Measurements from ENCODE around the gene TCERG1L.
"Not testable (repeated sequence)": the region's sequence is repeated elsewhere in the genome, so short reads cannot be mapped to it uniquely, and the experiment has no call there.

TCERG1L gene

DNA sequence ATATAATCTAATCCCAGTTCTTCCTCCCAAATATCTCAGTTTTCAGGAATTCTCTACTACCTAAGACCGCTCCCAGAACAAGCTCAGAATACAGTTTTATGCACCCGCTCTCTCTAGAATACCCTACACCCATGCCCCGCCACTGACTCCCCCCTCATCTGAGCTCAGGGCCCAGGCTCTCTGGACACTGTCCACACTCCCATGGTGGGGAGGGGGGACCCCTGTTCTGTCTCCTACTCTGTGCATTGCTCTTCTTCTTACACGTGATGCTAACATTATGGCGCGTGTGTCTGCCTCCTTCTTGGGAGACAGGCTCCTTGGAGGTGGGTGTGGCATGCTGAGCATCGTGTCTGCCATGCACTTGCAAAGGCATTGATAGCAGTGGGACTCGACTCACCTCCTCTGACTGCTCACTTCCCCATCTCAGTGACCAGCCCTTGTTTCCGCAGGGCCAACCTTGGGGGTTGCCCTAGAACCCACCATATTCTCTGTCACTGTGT, 127.9 kb downstream of the TCERG1L start:
- no peak for DNase-seq

DNA sequence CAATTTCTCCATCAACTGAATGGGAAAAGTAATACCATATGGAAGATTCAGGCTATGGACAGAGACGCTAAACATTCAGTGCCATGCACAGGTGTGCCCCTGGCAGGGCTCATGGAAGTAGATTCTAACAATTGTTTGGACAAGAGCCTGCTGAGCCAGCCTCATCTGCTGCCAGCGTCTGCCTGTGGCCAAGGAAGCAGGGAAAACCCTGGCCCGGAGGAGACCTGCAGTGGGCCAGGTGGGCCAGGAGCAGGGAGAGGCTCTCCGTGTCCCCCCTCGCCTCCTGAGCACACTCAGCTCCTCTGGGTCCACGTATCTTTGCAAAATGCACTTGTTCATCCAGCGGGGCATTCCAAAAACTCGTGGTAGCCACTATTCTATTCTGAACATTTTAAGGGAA, 130.1 kb downstream of the TCERG1L start:
- no peak for DNase-seq

DNA sequence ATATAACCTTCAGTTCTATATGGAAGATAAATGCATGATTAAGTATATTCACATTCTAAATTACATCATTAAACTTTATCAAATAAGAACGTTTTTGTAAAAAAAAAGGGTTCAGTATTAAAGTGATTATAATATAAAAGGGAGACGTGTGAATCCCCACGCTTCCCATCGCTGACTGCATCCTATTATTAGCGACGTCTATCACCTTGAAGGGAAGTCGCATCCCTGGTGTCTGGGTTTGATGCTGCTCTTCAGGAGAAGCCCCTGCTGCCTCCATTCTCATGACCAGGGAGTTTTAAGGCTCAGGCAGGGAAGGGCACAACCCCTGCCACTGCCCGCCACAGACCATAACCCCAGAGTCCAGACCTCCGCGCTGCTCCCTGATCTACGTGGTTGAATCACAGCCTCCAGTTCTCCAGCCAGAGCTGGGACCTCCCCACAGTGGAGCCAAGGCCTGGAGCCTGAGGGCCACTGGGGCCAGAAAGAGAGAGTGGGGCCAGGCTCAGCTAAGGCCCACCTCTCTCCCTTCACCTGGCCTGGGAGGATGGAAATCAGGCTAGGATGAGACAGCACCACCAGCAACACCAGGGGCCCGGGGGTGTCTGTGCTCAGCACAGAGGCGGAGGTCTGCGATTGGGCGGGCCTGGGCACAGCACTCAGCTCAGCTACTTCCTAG, 130.6 kb downstream of the TCERG1L start:
- no peak for DNase-seq

DNA sequence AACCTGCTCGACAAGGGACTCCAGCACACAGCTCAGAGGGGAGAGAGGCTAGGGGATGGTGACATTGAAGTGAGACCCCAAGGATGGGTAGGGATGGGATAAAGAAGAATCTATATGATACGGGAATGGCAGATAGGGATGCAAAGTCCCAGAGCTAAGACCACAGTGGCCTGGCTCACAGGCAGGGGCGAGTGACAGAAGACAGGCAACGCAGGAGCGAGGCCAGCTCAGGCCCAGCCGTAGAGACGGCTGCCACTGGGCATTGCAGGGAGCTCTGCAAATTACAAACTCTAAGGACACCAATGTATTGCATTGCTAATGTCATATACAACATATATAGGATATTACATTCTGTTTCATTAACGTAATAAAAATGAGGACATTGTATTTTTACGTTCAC, 131.4 kb downstream of the TCERG1L start:
- no peak for DNase-seq

DNA sequence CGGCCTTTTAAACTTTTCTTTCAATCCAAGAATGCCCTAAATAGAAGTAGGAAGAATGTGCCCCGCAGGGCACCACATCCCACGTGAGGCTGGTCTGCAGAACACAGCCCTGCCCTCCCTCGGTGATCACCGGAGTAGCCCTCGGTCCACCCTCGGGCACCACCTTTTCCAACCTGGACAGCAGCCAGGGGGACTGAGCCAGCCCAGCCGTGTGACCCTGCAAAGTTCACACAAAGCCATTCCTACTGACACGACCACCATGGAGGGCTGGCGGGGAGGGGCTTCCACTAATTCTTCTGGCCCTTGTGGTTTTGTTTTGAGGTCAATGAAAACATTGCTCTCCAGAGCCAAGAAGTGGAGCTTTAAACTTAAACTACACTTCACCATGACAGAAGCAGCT, 132.2 kb downstream of the TCERG1L start:
- no peak for DNase-seq

DNA sequence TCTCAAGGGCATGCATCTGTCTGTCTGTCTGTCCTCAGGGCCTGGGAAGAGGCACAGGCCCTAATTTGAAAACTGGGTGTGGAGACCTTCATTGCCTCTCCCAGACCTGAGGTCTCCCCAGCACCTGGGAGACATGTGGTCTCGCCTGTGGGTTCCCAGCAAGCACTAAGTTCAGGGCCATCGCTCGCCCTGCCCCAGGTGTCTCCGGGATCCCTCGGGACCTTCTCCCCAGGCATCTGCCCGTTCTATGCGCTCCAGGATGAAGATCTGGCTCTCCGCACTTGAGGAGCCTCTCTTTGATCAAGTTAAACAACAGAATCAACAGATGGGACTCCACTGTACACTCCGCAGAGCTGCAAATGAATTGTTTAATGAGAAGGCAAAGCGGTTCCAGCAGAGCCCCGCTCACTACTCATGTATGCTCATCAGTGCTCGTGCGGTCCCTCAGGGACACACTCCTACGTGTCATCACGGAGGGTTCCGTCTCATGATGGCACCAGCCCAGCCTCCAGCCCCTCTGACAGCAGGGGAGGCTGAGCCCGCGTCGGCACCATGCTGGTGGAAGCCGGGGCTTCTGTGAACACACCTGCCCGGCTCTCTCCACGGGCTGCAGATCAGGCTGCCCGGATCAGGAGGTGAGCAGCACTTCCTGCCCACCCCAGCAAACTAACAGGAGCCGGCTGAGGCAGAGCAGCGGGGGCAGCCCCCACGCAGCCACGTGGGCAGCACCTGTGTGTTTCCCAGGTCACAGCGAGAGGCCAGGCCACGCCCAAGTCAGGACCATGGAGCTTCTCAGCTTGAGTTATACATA, 132.8 kb downstream of the TCERG1L start:
- DNase-seq, result no peak

DNA sequence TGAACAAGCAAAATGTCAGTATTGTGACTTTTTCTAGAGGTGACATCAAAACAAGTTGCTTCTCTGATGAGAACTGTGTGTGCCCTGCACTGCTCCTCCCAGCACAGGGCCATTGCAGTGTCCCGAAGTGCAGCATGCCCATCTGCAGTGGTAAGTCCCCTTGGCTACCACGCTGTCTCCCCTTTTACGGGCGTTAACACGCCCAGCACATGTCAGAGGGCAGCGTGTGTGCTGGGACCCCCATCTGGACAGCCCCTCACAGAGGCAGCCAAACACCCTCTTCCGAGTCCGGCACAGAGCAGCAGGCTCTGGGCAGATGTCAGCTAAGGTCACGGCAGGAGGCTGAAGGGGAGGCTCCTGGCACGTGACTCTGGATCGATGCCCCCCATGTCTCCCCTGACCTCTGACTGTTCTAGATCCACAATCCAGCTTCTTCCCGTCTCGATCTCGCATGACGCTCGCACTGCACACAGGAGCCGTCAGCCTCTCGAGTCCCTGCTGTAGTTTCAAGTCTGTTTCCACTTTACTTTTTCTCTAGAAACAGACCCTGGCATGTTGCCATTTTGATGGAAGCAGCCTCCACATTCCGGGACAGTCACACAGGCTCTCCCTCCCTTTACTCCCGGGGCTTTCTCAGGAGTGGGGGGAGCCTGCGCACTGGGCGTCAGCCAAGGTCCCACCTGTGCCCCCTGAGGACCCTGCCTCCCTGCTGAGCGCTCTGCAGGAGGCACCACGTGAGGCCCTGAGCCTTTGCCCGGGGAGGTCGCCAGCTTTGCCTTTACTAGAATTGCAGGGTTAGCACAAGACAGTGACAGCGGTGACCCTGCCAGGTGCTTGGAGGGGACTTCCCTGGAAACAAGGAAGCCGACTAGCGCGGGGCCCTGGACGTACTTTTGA, 133.8 kb downstream of the TCERG1L start:
- DNase-seq, result no peak

DNA sequence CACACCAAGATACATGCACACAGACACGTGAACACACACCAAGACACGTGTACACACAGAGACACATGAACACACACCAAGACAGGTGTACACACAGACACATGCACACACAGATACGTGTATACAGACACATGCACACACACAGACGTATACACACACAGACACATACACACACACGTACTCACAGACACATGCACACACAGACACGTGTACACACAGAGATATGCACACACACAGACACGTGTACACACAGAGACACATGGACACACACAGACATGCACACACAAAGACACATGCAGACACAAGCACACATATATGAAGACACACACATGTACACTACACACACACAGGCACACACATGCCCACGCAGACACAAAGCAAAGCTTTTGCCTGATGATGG, 134.6 kb downstream of the TCERG1L start:
- no peak for DNase-seq

DNA sequence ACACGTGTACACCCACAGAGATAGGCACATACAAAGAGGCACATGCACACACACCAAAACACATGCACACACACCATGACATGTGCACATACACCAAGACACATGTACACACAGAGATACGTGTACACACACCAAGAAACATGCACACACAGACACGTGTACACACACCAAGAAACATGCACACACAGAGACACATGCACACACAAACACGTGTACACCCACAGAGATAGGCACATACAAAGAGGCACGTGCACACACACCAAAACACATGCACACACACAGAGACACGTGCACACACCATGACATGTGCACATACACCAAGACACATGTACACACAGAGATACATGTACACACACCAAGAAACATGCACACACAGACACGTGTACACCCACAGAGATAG, 135.2 kb downstream of the TCERG1L start:
- DNase-seq, result not testable (repeated sequence)

DNA sequence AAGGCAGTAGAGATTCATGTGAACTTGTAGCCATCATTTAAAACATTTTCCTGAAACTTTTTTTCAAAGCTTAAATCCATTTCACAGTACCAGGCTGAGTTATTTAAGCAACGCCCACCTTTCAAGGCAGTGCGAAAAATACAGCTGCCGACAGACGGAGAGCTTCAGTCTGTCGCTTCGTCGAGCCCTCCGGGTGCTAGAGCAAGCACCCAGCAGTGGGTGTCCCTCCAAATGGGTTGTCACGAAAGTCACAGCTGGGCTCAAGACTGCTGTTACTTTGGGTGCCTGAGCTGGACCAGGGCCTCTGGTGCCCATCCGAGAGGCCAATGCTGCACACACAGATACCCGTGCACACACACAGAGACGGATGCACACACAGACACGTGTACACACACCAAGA, 135.6 kb downstream of the TCERG1L start:
- DNase-seq, result no peak

DNA sequence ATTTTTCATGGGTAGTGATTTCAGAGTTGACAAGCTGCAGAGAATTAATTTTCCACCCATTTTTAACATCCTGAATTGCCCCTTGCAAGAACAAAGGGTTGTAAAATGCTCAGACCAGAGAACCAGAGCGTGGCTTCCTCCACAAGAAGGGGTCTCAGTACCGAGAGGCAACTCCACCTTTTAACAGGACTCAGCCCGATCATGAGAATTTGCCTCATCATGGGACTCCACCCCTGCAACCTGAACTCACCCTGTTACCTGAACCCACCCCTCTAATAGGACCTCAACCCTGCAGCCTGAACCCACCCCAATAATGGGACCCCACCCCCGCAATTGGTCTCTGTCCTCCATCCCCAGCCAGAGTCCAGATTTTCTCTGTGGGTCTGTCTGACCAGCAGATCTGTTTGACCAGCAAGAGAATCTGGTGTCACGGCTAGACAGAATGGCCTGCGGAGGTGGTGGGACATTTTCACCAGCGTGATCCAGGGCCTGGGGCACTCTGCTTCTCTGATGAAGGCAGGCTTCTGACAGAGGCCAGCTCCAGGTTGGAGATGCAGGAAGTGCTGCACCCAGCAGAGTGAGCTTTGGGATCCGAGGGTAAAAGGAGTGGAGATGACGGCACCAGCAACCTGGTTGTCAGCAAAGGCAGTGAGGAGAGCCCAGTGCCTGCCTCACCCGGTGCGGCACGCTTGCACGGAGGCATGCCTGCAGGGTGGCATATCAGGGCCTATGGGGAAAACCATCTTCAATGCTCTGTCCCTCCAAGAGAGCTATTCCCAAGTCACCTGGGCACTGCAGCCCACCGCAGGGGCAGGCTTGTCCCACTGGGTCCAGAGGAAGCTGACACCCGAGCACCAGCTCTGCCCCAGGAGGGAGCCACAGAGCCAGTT, 136.6 kb downstream of the TCERG1L start:
- DNase-seq, result no peak

DNA sequence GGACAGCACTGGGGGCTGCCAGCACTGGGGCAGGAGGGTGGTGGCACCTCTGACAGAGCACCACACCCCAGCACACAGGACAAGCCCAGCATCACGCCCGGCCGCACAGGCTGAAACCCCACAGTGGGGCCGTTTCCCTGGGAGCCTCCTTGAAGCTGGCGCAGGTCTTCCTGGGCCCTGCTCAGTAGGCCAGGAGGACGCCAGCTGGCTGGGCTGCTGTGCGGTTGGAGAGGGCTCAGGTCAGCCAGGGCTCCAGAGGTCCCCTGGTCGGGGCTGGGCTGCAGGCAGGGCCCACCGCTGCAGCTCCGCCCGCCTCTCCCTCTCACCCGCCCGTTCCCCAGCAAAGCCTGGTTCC, 137.3 kb downstream of the TCERG1L start:
- DNase-seq, result no peak

DNA sequence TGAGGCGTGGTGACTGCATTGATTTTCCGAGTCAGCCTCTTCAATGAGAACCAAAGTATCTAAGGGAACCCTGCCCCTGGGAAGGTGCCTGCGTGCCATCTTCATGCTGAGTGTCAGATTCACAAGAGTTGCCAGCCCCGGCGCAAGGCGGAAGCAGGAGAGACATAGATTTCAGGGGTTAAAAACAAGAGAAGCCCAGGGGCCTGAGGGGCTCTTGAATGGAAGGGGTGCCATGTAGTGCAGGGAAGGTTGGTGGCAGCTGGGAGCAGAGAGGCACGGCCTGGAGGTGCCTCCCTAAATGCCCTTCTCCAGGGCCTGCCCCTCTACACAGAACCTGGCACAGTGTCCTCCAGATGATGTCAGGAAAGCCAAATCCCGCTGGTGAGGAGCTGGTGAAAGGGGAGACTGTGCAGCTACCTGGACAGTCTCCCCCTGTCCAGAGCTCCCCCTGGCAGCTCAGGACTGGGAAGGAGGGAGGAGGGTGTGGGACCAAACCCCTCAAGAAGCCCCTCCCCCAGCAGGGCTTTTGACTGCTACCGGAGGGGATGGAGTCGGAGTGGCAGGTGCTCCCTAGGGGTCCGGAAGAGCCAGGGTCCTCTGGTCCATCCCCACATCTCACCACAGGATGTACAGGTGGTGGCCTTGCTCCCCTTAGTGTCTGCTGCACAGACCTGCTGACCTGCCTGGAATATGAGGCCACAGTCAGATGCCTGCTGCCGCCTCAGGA, 137.9 kb downstream of the TCERG1L start:
- DNase-seq, result no peak

DNA sequence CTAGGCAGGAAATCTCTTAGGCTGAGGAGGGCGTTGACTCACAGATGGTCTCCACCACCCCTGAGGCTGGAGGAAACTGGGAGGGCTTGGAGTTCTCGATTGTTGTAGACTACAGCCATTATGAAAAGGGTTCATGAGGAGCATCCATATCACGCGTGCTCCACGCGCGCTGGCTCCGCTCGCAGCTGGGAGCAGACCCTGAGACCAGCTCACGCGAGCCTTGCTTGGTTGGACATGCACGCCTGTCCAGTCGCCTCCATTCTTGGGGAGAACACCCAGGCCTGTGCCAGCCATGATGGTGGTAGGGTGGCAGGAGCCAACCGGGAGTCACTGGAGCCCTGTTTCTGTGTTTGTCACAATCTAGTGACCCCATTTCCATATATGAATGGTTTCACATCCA, 139.1 kb downstream of the TCERG1L start:
- DNase-seq, result no peak

DNA sequence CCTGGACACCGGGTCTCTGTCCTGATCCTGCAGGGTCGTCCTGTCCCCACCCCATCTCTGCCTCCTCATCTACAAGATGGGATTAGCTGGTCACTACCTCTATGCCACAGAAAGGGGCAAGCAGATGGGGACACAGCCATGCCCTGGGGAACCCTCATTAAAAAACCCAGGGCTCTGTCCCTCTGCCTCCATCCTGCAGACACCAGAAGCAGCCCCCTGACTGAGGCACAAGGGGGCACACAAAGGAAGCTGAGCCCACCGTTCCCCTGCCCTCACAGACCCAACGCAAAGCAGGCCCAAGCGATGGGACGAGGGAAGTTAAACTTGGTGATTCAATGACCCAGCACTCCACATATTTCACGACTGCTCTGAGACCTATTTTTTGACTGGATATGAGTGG, 142.4 kb downstream of the TCERG1L start:
- DNase-seq, result no peak

DNA sequence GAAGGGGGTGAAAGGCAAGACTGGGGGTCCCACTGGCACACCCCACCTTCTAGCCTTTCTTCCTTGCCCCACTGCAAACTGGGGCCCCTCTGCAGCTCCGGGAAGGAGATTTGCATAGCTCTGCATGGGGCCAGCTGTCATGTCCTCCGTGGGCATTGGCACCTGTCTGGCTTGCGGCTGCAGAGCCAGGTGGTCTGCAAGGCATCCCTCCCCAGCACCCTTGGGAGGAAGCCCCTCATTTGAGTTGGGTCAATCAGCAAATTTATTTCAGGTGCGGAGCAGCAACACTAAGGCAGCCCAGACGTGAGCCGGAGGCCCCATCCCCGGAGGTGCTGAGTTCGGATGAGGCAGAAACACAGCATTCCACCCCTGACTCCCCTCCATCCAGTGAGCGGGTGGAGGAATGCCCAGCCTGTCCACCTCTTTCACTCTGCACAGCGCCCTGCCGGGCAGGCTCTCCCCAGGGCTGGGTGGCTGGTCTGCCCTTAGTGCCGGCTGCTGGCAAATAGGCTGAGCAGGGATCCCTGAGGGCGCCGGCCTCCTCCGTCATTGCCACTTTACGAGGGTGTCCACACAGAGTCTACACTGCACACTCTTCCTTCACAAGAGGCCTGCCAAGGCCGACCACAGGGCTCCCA, 143.2 kb downstream of the TCERG1L start:
- no peak for DNase-seq

DNA sequence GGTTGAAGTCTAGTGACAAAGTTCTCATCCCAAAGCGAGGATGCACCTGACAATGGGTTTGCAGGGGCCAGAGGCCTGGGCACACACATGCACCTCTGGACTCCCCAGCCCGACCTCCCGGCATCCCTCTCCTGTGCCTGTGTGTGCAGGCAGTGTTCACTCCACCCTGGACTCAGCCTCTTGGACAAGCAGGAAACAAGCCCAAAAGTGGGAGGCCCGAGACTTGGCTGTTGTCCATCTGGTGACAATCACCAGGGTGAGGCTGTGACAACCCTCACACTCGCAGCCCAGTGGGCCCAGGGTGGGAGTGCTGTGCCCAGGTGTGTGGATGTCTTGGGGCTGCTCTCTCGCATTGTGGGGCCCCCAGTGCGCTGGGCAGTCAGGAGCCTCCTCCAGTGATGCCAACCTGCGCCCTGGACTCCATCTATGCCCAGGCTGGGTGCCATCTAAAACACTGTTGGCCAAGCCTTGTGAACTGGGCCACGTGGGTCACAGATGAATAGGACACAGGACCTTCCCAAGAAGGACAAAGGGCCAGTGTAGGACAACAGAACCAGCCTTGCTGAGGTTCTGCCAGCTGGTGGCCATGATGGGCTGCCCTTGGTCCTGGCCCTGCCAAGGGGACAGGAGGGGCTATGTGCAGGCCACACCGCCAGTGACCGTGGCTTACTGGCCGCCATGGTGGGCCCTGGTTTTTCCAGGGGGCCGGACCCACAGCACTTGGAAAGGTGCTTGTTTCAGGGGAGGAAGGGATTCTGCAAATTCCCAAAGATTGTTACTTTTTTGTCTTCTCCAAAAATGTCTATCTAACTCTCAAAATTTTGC, 144.3 kb downstream of the TCERG1L start:
- DNase-seq, result no peak

DNA sequence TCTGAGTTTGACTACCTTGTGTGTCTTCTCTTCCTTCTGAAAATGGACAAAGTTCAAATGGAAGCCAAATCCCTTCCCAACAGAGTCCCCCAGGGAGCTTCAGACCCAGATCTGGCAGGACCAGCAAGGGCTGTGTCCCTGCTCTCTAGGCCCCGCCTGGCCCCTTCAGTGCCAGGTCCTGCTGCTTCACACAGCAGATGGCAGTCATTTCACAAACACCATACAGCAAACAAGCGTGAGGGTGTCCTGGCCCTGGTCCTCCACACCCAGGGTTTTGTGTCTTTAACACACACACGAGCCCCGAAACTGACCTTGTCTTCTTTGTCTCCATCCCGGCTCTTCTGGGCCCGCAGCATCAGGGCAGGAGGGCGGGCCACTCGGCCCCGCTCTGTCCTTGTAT, 145.0 kb downstream of the TCERG1L start:
- no peak for DNase-seq

DNA sequence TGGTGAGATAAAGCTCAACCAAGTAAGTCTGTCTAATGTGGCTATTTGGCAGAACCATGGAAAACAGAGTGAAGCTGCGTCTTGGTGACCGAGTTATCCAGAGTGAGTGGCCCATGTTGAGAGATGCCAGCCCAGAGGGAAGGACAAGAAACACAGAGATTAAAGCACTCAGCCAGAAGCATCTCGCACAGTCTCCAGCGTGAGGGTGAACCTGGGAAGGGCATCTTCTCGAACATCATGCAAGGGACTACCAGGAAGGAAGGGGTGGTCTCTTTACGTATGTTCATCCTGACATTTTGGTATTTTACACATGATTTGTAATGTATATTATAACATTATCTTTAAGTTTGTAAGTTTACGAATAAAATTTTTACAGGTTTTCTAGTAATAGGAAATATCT, 146.4 kb downstream of the TCERG1L start:
- no peak for DNase-seq
